ENCODE results near the gene PLD1. TPM values are rescaled to one million over a fixed set of nuclear protein-coding genes. Genes with fewer than 3 reads are reported as not detected.

Gene PLD1
- total and polyA plus RNA-seq, 4 donors = 3.1 to 31.1 (median 12.2) TPM

DNA sequence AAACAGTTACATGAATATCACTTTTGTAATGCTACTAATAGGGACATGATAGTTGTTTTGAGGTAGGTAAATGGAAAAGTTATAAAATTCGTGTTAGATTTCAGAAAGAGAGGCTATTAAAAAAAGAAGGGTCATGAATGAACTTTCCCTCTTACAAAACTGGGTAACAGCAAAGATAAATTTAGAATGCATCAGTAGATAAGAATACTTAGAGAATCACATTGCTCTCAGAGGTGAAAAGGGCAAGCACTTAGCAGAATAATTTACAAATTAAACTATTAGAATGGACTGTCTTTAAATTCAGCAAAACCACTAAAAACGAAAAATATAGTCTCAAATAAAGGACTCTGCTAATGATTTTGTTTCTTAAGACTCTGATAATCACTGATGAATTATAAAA, 167.2 kb downstream of the PLD1 start:
- Histone ChIP-seq H3K4me1 (ENCODE audit: control insufficient read depth in 5 of 5, insufficient read depth in 5 of 5, low read length in 5 of 5) (peaks cover 0 to 12% (median 0%) of the 10 kb centered on the region in 5 donors), H3K4me3 (no peak overlapping the region), H3K9me3 (ENCODE audit: control insufficient read depth in 4 of 4, insufficient read depth in 3 of 4, low read length in 3 of 4) (no peaks in the 10 kb centered on the region), H3K36me3 (ENCODE audit: control insufficient read depth in 4 of 4, insufficient read depth in 4 of 4, low read length in 4 of 4) (peaks cover 0 to 8% (median 0%) of the 10 kb centered on the region in 4 donors), H3K27me3 (ENCODE audit: control insufficient read depth in 3 of 3, insufficient read depth in 3 of 3, low read length in 2 of 3) (no peaks in the 10 kb centered on the region), H3K27ac (ENCODE audit: low read depth in 1 of 2, low read length in 1 of 2) (no peak overlapping the region), H3K9ac (ENCODE audit: insufficient read depth in 1 of 2, low read length in 2 of 2) (no peak overlapping the region)
- no peak for ATAC-seq (ENCODE audit: insufficient read depth, low FRiP score)
- 63 to 81% methylated on average over 2 of the region's 2 CpGs for WGBS, 2 donors
- TF ChIP-seq, protein P1, sequence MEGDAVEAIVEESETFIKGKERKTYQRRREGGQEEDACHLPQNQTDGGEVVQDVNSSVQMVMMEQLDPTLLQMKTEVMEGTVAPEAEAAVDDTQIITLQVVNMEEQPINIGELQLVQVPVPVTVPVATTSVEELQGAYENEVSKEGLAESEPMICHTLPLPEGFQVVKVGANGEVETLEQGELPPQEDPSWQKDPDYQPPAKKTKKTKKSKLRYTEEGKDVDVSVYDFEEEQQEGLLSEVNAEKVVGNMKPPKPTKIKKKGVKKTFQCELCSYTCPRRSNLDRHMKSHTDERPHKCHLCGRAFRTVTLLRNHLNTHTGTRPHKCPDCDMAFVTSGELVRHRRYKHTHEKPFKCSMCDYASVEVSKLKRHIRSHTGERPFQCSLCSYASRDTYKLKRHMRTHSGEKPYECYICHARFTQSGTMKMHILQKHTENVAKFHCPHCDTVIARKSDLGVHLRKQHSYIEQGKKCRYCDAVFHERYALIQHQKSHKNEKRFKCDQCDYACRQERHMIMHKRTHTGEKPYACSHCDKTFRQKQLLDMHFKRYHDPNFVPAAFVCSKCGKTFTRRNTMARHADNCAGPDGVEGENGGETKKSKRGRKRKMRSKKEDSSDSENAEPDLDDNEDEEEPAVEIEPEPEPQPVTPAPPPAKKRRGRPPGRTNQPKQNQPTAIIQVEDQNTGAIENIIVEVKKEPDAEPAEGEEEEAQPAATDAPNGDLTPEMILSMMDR (IDR thresholded peaks at IDR 0.05; ENCODE audit: control extremely low read depth, extremely low read depth) = no peak
- no peak for DNase-seq

DNA sequence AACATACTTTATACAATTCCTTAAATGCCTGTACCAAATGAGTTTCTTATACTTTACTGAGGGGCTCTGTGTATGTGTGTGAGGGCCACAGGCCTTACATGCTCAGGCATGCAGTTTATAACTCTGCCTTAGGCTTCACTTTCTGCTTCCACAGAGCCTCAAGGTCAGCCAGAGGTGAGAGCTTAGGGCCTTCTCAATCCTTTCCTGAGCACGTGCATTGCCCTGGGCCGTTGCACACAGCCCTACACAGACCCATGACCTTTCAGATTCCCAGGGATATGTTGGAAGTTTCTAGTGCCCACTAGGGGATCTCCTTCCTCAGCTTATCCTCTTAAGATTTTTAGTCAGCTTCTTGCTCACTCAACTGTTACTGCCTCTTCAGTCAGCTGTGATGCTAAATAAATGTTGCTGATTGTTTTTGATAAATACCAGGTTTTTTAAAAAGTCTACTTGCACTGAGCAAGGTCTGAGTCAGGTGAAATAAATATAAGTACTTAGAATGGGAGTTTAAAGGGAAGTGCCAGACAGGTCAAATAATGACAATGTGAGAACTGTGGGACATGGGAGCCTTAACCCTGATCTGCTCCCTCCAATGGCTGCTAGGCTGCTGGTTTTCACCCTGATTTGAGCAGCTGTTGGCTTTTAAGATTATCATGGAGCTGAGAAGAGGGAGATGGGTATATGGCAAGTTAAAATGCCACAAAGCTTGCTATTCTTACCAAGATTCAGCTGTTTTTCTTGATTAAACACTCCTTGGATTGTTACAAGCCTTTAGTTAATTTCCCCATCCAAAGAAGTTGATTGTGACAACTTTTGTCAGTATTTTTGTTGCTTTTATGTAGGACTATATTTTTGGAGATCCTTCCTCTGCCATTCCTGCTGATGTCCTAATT, 169.5 kb downstream of the PLD1 start:
- peaks cover 0 to 12% (median 0%) of the 10 kb centered on the region in 5 donors for H3K4me1 ChIP-seq (ENCODE audit: control insufficient read depth in 5 of 5, insufficient read depth in 5 of 5, low read length in 5 of 5)
- WGBS, 2 donors = 47 to 70% methylated on average over 2 of the region's 2 CpGs
- TF ChIP-seq, protein P1 (IDR thresholded peaks at IDR 0.05; ENCODE audit: control extremely low read depth, extremely low read depth) = no peak
- peak in 1 of 3 donors; percentile 16 for DNase-seq
- H3K4me3 ChIP-seq = no peak overlapping the region
- H3K27ac ChIP-seq (ENCODE audit: low read depth in 1 of 2, low read length in 1 of 2) = peak overlapping the region in 1 of 2 donors; percentile 63
- ATAC-seq (ENCODE audit: insufficient read depth, low FRiP score) = no peak
- peaks cover 0 to 10% (median 0%) of the 10 kb centered on the region in 4 donors for H3K36me3 ChIP-seq (ENCODE audit: control insufficient read depth in 4 of 4, insufficient read depth in 4 of 4, low read length in 4 of 4)
- no peaks in the 10 kb centered on the region for H3K27me3 ChIP-seq (ENCODE audit: control insufficient read depth in 3 of 3, insufficient read depth in 3 of 3, low read length in 2 of 3)
- no peak overlapping the region for H3K9ac ChIP-seq (ENCODE audit: insufficient read depth in 1 of 2, low read length in 2 of 2)
- no peaks in the 10 kb centered on the region for H3K9me3 ChIP-seq (ENCODE audit: control insufficient read depth in 4 of 4, insufficient read depth in 3 of 4, low read length in 3 of 4)

DNA sequence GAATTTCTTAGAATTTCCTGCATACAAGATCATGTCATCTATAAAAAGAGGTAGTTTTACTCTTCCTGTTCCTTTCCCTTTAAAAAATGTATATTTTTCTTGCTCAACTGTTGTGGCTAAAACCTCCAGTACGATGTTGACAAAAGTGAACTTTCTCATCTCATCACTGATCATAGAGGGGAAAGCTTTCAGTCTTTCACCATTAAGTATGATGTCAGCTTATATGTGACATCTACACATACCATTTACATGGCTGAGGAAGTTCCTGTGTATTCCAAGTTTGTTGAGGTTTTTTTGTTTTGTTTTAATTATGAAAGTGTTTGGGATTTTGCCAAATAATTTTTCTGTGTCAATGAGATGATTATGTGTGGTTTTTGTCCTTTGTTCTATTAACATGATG, 173.6 kb downstream of the PLD1 start:
- TF ChIP-seq, protein P1 (IDR thresholded peaks at IDR 0.05; ENCODE audit: control extremely low read depth, extremely low read depth) = no peak
- Histone ChIP-seq H3K27me3 (ENCODE audit: control insufficient read depth in 3 of 3, insufficient read depth in 3 of 3, low read length in 2 of 3) (no peaks in the 10 kb centered on the region), H3K4me3 (no peak overlapping the region), H3K4me1 (ENCODE audit: control insufficient read depth in 5 of 5, insufficient read depth in 5 of 5, low read length in 5 of 5) (peaks cover 0 to 4% (median 0%) of the 10 kb centered on the region in 5 donors), H3K27ac (ENCODE audit: low read depth in 1 of 2, low read length in 1 of 2) (no peak overlapping the region), H3K36me3 (ENCODE audit: control insufficient read depth in 4 of 4, insufficient read depth in 4 of 4, low read length in 4 of 4) (peaks cover 0 to 10% (median 0%) of the 10 kb centered on the region in 4 donors), H3K9me3 (ENCODE audit: control insufficient read depth in 4 of 4, insufficient read depth in 3 of 4, low read length in 3 of 4) (no peaks in the 10 kb centered on the region), H3K9ac (ENCODE audit: insufficient read depth in 1 of 2, low read length in 2 of 2) (no peak overlapping the region)
- 32 to 69% methylated on average over 1 of the region's 1 CpG for WGBS, 2 donors
- DNase-seq = no peak
- no peak for ATAC-seq (ENCODE audit: insufficient read depth, low FRiP score)
